NCI-H2107 (cell line): ENCODE data around the gene IRF9.
A peak's percentile ranks its signal among the peaks of the same experiment; 100 is the strongest.

Experiments
- DNase-seq: peaks from one replicate; lab custom pipeline; 2025; lab: John Stamatoyannopoulos, UW

Gene IRF9

GRCh38 chr14:24147761-24148428 is 13.2 kb upstream of the IRF9 start:
- DNase-seq, result no peak

- no peak for DNase-seq
Measured at GRCh38 chr14:24149302-24149969, 11.6 kb upstream of the IRF9 start.

GRCh38 chr14:24150061-24150460 is 11.0 kb upstream of the IRF9 start:
- DNase-seq, result no peak

- no peak for DNase-seq
Measured at GRCh38 chr14:24150567-24150966, 10.5 kb upstream of the IRF9 start.

- no peak for DNase-seq
Measured at GRCh38 chr14:24150993-24151392, 10.1 kb upstream of the IRF9 start.

- no peak for DNase-seq
Measured at GRCh38 chr14:24151404-24152080, 9.5 kb upstream of the IRF9 start.

GRCh38 chr14:24155100-24155499 is 6.0 kb upstream of the IRF9 start:
- DNase-seq, result no peak

- DNase-seq, result no peak
Measured at GRCh38 chr14:24156840-24157239, 4.2 kb upstream of the IRF9 start.

GRCh38 chr14:24157331-24157730 is 3.7 kb upstream of the IRF9 start:
- no peak for DNase-seq

GRCh38 chr14:24159777-24160498 is 1.1 kb upstream of the IRF9 start:
- no peak for DNase-seq

GRCh38 chr14:24160499-24160849 is 591 bp upstream of the IRF9 start:
- no peak for DNase-seq

- no peak for DNase-seq
Measured at GRCh38 chr14:24162093-24162492, 1.0 kb downstream of the IRF9 start.

GRCh38 chr14:24164518-24164991 is 3.5 kb downstream of the IRF9 start:
- no peak for DNase-seq

GRCh38 chr14:24165785-24166184 is 4.7 kb downstream of the IRF9 start:
- DNase-seq, result no peak

- no peak for DNase-seq
Measured at GRCh38 chr14:24167469-24168114, 6.5 kb downstream of the IRF9 start.

- DNase-seq, result peak; percentile 100
Measured at GRCh38 chr14:24171422-24172260, 10.6 kb downstream of the IRF9 start, which contains the start of gene REC8. TSS of gene REC8 (plus strand) at chr14:24172080. CDS start at chr14:24172553, 473 bp downstream.

GRCh38 chr14:24172261-24172860 is 11.3 kb downstream of the IRF9 start:
- DNase-seq, result no peak

GRCh38 chr14:24172871-24173281 is 11.8 kb downstream of the IRF9 start:
- DNase-seq, result no peak

- DNase-seq, result no peak
Measured at GRCh38 chr14:24176599-24176998, 15.5 kb downstream of the IRF9 start.

- DNase-seq, result no peak
Measured at GRCh38 chr14:24177041-24177825, 16.2 kb downstream of the IRF9 start.
